DLD1 (cell line): ENCODE results near the gene STX11.

Experiments used
- in situ Hi-C: cut with HindIII; loops from 2 replicates; pipeline ENCODE4 v1.10.0; 2017; ENCODE audit warnings: low sequenced_read_pairs

STX11 gene

GRCh38 chr6:144211160-144211559 is 60.8 kb downstream of the STX11 start:
- in situ Hi-C loops, result no loop called here

- in situ Hi-C loops, result no loop called here
These were observed 63.0 kb downstream of the STX11 start for GRCh38 chr6:144213315-144213714.

GRCh38 chr6:144214029-144214428 is 63.7 kb downstream of the STX11 start:
- in situ Hi-C loops, result no loop called here

GRCh38 chr6:144214622-144215401 is 64.5 kb downstream of the STX11 start:
- in situ Hi-C loops, result no loop called here

- in situ Hi-C loops, result no loop called here
These were observed 65.2 kb downstream of the STX11 start for GRCh38 chr6:144215402-144215931.

GRCh38 chr6:144215932-144216667 is 65.8 kb downstream of the STX11 start:
- in situ Hi-C loops, result no loop called here

- in situ Hi-C loops, result no loop called here
These were observed 66.4 kb downstream of the STX11 start for GRCh38 chr6:144216668-144217218.

GRCh38 chr6:144217264-144217663 is 66.9 kb downstream of the STX11 start:
- in situ Hi-C loops, result no loop called here

- in situ Hi-C loops, result no loop called here
These were observed 67.5 kb downstream of the STX11 start for GRCh38 chr6:144217797-144218196.

GRCh38 chr6:144219056-144219685 is 68.9 kb downstream of the STX11 start:
- in situ Hi-C loops, result no loop called here

- in situ Hi-C loops, result no loop called here
These were observed 69.9 kb downstream of the STX11 start for GRCh38 chr6:144220031-144220790.

GRCh38 chr6:144223686-144224085 is 73.4 kb downstream of the STX11 start:
- in situ Hi-C loops, result no loop called here

- in situ Hi-C loops, result no loop called here
These were observed 81.4 kb downstream of the STX11 start for GRCh38 chr6:144231721-144232120.

GRCh38 chr6:144232176-144232831 is 82.0 kb downstream of the STX11 start:
- in situ Hi-C loops, result no loop called here

- in situ Hi-C loops, result no loop called here
These were observed 82.5 kb downstream of the STX11 start for GRCh38 chr6:144232832-144233230.

GRCh38 chr6:144234399-144234798 is 84.1 kb downstream of the STX11 start:
- in situ Hi-C loops, result no loop called here

GRCh38 chr6:144234935-144235334 is 84.6 kb downstream of the STX11 start:
- in situ Hi-C loops, result no loop called here
